Mammary epithelial cell (primary cell): ENCODE results near the gene NRXN2.

Experiments used
- EZH2 ChIP-seq: IDR thresholded peaks from 2 replicates; pipeline ENCODE4 v1.6.1; 2012; ENCODE audit warnings: low read length, inconsistent platforms, borderline replicate concordance
- TF ChIP-seq, protein P1 (sequence below), 2 donors: IDR thresholded peaks in 1 of 2; conservative IDR thresholded peaks in 1 of 2; 2 replicates each; pipeline ENCODE4 v1.5.1; 2011 to 2012; ENCODE audit warnings: inconsistent platforms in 2 of 2, low read length in 2 of 2, mild to moderate bottlenecking in 2 of 2, control low read depth in 1 of 2, low read depth in 1 of 2; ENCODE audit not compliant: insufficient read depth in 1 of 2; ENCODE audit errors: extremely low read depth in 1 of 2

DNA sequence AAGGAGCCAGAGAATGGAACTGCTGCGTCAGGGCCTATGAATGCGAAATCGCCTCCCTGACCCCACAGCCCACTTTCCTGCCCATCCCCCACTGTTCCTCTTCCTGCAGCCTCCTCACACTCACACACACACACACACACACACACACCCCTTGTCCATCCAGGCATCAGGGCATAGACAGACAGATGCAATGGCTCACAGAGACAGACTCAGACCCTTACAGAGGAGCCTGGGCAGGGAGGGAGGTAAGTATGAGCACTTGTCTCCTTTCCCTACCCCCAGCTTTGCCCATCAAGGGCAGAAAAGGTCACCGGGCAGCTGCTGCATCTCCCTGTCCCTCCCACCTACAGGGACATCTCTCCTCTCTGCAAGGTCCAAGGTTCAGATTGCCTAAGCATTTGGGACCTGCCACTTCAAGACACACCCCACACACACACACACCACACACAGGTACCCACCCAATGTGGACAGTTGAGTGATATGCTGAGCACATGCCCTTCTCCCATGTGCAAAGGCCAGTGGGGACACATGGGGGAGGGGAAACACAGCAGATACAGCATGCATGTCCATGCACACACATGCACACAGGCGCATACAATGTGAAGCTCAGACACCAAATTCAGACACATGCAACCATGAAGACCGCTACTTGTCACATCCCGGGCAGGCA, 2.0 kb upstream of the NRXN2 start:
- TF ChIP-seq, protein P1, sequence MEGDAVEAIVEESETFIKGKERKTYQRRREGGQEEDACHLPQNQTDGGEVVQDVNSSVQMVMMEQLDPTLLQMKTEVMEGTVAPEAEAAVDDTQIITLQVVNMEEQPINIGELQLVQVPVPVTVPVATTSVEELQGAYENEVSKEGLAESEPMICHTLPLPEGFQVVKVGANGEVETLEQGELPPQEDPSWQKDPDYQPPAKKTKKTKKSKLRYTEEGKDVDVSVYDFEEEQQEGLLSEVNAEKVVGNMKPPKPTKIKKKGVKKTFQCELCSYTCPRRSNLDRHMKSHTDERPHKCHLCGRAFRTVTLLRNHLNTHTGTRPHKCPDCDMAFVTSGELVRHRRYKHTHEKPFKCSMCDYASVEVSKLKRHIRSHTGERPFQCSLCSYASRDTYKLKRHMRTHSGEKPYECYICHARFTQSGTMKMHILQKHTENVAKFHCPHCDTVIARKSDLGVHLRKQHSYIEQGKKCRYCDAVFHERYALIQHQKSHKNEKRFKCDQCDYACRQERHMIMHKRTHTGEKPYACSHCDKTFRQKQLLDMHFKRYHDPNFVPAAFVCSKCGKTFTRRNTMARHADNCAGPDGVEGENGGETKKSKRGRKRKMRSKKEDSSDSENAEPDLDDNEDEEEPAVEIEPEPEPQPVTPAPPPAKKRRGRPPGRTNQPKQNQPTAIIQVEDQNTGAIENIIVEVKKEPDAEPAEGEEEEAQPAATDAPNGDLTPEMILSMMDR (conservative IDR thresholded peaks at IDR 0.05 in 1 of 2, IDR thresholded peaks at IDR 0.05 in 1 of 2; ENCODE audit: extremely low read depth in 1 of 2, insufficient read depth in 1 of 2, low read depth in 1 of 2, low read length in 2 of 2): no peak
- no peak for TF ChIP-seq EZH2
